ENCODE data around the gene ITGA8.
"Not testable (repeated sequence)": the region's sequence is repeated elsewhere in the genome, so short reads cannot be mapped to it uniquely, and the experiment has no call there.

Gene ITGA8

GRCh38 chr10:15609246-15609645 is 110.5 kb downstream of the ITGA8 start:
- no peak for DNase-seq (ENCODE audit: low read depth)

GRCh38 chr10:15606377-15606776 is 113.3 kb downstream of the ITGA8 start:
- DNase-seq (ENCODE audit: low read depth), result no peak

- no peak for DNase-seq (ENCODE audit: low read depth)
These were observed 113.9 kb downstream of the ITGA8 start for GRCh38 chr10:15605740-15606369.

- DNase-seq (ENCODE audit: low read depth), result no peak
These were observed 116.2 kb downstream of the ITGA8 start for GRCh38 chr10:15603446-15604011.

- no peak for DNase-seq (ENCODE audit: low read depth)
These were observed 117.9 kb downstream of the ITGA8 start for GRCh38 chr10:15601819-15602218.

- DNase-seq (ENCODE audit: low read depth), result no peak
These were observed 124.5 kb downstream of the ITGA8 start for GRCh38 chr10:15595260-15595659.

- DNase-seq (ENCODE audit: low read depth), result no peak
These were observed 127.8 kb downstream of the ITGA8 start for GRCh38 chr10:15591937-15592336.

GRCh38 chr10:15591431-15591830 is 128.3 kb downstream of the ITGA8 start:
- no peak for DNase-seq (ENCODE audit: low read depth)

GRCh38 chr10:15588635-15589508 is 130.8 kb downstream of the ITGA8 start:
- DNase-seq (ENCODE audit: low read depth), result no peak

- DNase-seq (ENCODE audit: low read depth), result no peak
These were observed 131.6 kb downstream of the ITGA8 start for GRCh38 chr10:15588151-15588550.

- DNase-seq (ENCODE audit: low read depth), result no peak
These were observed 132.5 kb downstream of the ITGA8 start for GRCh38 chr10:15587271-15587670.

- DNase-seq (ENCODE audit: low read depth), result no peak
These were observed 134.4 kb downstream of the ITGA8 start for GRCh38 chr10:15585303-15585715.

GRCh38 chr10:15582972-15583371 is 136.8 kb downstream of the ITGA8 start:
- not testable (repeated sequence) for DNase-seq (ENCODE audit: low read depth)

- DNase-seq (ENCODE audit: low read depth), result no peak
These were observed 140.1 kb downstream of the ITGA8 start for GRCh38 chr10:15579605-15580004.

GRCh38 chr10:15572531-15573045 is 147.1 kb downstream of the ITGA8 start:
- no peak for DNase-seq (ENCODE audit: low read depth)

GRCh38 chr10:15571575-15571974 is 148.1 kb downstream of the ITGA8 start:
- DNase-seq (ENCODE audit: low read depth), result no peak

GRCh38 chr10:15570738-15571339 is 148.9 kb downstream of the ITGA8 start:
- DNase-seq (ENCODE audit: low read depth), result no peak

GRCh38 chr10:15567952-15568351 is 151.8 kb downstream of the ITGA8 start:
- DNase-seq (ENCODE audit: low read depth), result no peak

- no peak for DNase-seq (ENCODE audit: low read depth)
These were observed 156.5 kb downstream of the ITGA8 start for GRCh38 chr10:15563246-15563645.

- no peak for DNase-seq (ENCODE audit: low read depth)
These were observed 157.1 kb downstream of the ITGA8 start for GRCh38 chr10:15562578-15562977.

GRCh38 chr10:15562116-15562515 is 157.6 kb downstream of the ITGA8 start:
- DNase-seq (ENCODE audit: low read depth), result no peak

GRCh38 chr10:15558136-15558535 is 161.6 kb downstream of the ITGA8 start:
- DNase-seq (ENCODE audit: low read depth), result no peak

Measured in activated gamma-delta T cell treated with anti-CD3 and anti-CD28 coated beads, Interleukin-2, amount 50 U/mL, for 16 hours (primary cell).